Limb (tissue), 2 donors: ENCODE measurements around the gene HSPA9.

Experiments used
- DNase-seq, 2 donors: peaks; one replicate each; pipeline ENCODE4 v3.0.0-alpha.2; 2016; ENCODE audit errors: extremely low spot score in 2 of 2

Gene HSPA9

DNA sequence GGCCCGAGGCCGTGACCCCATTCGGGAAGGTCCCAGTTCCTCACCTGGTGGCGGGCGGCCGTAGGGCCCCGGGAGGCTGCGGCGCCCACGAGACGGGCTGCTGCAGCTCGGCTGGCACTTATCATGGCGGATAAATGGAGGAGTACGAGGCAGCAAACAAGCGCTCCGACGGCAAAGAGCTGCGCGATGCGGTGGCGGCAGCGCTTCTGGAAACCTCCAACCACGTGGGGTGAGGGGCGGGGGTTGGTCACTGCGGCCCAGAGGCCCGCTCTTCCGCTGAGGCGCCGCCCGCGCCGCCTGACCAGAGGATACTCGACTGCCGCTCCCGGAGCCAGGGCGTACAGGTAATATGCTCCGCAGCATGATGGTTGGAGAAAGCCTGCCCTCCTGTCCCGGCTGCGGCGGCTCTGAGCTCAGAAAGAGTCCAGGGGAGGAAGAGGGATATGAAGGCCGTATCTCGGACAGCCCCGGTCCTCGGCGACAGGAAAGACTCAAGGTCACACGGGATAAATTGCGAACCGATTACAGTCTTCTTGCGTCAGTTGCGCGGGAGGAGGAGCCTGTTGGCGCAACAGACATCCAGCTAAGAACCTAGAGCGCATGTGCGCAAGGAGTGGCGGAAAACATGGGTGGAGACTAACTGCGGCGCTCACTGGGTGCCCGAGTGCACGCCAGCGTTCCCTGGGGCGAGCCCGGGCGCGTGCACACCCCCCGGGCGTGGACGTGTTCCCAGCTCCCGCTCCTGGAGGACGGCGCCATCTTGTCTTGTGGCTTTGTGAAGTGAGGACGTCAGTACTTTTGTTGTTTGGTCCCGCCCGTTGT is at the start of gene HSPA9:
Gene HSPA9 (minus strand): TSS at position 208 of the 822 bp plus-strand sequence. CDS start 83 bp downstream, at position 125.
- peak; percentile 97 to 100 for DNase-seq

DNA sequence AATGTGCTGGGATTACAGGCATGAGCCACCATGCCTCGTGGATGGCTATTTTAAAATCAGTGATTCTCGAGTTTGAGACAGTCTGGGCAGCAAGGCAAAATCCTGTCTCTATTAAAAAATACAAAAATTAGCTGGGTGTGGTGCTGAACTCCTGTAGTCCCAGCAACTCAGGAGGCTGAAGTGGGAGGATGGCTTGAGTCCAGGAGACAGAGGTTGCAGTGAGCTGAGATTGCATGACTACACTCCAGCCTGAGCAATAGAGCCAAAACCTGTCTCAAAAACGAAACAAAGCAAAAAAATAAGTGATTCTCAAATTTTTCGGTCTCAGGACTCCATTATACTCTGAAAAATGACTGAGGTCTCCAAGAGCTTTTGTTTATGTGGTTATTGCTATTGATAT is 47.9 kb upstream of the HSPA9 start:
- DNase-seq, result no peak

GRCh38 chr5:138622051-138622450 is 46.9 kb upstream of the HSPA9 start:
- no peak for DNase-seq

DNA sequence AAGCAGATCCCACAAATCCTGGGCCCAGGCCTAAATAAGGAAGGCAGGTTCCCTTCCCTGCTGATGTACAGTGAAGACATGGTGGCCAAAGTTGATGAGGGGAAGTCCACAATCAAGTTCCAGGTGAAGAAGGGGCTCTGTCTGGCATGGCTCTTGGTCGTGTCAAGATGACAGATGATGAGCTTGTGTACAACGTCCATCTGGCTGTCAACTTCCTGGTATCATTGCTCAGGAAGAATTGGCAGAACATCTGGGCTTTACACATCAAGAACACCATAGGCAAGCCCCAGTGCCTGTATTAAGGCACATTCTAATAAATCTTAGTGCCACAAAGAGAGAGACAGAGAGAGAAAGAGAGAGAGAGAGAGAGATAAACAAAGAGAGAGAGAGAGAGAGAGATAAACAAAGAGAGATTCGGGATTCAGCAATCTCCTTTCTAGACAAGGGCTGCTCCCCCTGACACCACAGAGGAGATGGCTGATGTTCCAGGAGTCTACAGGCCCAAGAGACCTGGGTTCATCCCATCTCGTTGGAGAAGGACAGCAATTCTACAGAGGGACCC is 45.5 kb upstream of the HSPA9 start:
- no peak for DNase-seq

- no peak for DNase-seq
These were observed 41.3 kb upstream of the HSPA9 start for GRCh38 chr5:138616508-138616907.

DNA sequence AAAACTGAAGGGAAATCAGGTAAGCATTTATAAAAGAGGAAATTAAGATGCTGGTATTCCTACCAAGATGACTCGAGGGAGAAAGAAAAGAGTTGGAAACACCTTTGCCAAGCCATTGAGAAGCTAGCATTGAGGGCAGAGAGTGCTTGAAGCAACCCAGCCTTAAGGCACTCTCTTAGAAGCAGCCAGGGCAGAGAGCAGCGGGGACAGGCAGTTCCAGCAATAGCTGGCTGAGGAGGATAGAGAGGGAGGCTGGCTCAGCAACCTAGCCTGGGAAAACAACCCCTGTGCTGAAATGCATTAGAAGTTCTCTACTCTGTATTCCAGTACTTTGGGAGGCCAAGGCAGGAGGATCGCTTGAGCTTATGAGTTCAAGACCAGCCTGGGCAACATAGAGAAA is 40.3 kb upstream of the HSPA9 start:
- DNase-seq, result no peak

GRCh38 chr5:138611678-138612218 is 36.5 kb upstream of the HSPA9 start:
- no peak for DNase-seq

DNA sequence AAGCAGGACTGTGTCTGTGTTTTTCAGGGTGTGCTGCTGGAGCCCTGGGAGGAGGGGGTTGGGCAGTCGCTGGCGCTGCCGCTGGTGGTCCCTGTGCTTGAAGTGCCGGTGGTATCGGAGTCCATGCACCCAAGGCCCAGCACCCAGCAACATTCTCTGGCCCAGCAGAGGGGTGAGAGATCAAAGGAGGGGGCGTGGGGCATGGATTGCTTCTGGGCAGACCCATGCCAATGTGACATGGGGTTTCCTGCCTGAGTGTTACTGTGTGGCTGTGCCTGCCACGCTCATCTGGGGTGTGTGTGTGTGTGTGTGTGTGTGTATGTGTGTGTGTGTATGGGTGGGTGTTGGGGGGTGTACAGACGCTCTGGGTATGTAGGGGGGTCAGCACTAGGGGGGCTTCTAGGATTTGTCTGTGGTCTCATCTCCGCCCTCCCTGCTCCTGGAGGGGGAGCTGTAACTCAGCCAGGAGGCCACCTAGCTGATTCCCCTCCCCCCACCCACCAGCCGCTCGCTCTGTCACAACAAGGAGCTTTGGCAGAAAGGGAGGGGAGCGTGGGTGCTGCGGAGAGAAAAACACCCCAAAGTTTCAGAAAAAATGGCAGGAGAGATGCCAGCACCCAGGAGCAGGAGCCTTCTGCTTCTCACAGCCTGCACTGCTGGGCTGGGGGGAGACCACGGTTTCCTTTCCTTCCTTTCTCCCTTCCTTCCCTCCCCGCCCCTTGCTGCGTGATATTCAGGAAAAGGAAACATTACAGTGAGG is 35.9 kb upstream of the HSPA9 start:
- DNase-seq, result peak in 1 of 2 donors; percentile 84

DNA sequence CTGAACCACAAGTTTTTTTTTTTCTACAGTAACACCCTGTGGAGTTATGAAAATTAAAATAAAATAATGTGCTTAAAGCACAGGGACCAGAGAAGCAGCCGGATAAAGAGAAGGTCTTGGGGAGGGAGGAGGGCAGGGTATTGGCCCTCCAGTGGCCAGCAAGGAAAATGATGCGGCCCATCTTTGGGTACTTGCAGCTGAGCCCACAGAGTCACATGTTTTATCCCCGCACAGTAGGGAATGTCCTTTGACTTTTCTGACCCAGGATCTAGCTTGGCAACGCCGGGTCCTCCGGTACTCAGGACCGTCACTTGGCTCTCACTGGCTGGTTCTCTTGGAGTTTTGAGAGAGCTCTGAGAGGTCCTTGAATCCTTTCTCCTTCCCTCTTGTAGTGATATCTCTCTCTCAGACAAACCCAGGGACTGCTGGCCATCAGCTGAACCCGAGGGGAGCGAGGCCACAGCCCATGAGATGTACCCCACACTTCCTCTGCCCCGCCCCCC is 35.3 kb upstream of the HSPA9 start:
- DNase-seq, result peak in 1 of 2 donors; percentile 32

- DNase-seq, result no peak
These were observed 31.3 kb upstream of the HSPA9 start for GRCh38 chr5:138606378-138607064.

DNA sequence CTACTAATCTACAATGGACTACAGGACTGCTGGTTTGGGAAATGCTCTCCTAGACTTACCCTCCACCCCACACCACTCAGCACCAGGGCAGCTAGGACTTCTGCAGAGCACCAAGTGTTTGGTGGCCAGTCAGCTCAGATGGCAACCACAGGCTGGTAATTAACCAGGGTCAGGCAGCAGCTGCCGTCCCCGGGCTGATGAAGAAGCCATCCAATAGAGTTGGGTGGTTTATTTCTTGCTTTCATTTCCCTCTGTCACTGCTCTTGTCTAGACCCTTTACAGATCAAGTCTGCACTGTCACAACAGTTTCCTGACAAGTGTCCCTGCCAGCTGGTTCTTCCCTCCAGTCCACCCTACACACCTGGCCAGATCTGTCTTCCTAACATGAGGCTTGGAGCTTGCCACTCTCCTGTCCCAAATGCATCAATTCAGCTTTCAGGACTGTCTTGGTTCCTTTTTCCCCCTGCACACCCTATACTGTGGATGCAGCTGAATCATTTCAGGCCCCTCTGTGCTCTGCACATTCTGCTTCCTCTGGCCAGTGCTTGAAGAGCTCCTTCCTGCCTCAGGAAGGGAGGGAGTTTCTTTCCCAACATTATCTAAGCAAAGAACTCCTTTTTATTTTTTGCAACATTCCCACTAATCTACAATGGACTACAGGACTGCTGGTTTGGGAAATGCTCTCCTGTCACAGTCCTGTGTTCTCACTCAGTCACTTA is 30.2 kb upstream of the HSPA9 start:
- DNase-seq, result no peak

DNA sequence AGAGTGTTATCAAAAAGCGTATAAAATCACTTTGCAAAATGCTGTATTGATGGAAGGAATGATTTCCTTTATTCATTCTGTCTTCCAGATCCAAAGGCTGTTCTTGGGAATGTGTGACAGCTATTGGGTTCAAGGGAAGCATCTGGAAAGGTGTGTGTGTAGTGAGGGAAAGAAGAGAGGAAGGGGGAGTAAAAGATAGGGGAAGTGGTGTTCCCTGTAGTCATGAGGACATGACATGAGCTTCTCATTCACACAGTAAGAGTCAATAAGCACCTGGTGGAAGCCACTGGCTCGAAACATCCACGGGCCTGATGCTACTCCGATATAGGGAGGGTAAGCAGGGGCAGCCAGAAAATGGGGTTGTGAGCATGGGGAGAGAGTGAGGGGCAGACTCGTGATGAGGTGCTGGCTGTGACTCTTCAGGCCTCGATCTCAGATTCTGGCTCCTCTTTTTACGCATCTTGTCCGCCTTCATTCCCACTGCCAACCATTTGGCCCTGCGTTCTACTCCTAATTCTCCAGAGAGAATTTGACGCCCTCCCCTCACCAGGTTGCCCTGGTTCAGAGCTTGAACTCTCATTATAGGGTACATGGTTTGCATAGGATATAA is 29.1 kb upstream of the HSPA9 start:
- no peak for DNase-seq

DNA sequence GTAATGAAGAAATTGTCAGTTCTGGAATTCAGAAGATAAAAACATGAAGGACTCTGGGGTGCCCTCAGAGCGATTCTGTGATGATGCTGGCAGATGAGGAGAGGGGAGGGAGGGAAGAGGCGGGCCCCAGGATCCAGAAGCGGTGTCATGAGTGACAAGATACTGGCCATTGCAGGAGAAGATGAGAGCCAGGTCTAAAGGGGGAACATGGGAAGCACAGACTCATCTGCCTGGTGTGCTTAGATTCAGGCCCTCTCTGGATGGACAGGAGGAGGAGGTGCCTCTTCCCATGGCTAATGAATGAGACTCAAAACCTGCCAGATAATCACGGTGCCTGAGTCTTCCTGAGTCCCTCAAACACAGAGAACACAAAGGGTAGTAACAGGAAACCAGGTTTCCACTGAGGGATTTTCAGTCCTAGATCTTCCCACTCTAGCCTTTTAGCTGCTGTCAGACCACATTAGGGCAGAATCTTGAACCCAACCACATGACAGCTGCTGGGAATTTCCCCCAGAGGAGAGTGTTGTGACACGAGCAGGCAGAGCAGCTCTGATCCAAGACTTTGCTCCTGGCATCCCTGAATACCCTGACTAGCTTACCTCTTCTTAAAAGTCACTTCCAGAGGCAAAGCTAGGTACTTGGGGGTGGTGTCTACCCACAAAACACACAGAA is 28.2 kb upstream of the HSPA9 start:
- no peak for DNase-seq

GRCh38 chr5:138602371-138603000 is 27.3 kb upstream of the HSPA9 start:
- peak in 1 of 2 donors; percentile 38 for DNase-seq

- no peak for DNase-seq
These were observed 26.2 kb upstream of the HSPA9 start for GRCh38 chr5:138601444-138601843.

GRCh38 chr5:138600446-138600845 is 25.2 kb upstream of the HSPA9 start:
- DNase-seq, result no peak

- no peak for DNase-seq
These were observed 22.6 kb upstream of the HSPA9 start for GRCh38 chr5:138597661-138598400.

GRCh38 chr5:138596105-138596881 is 21.1 kb upstream of the HSPA9 start:
- no peak for DNase-seq
